ENCODE data around the gene ADTRP. TPM values are rescaled to one million over a fixed set of nuclear protein-coding genes. Genes with fewer than 3 reads are reported as not detected.

The ADTRP gene
- total RNA-seq, 4 donors from 2014 or later: 0.38 to 0.68 (median 0.55) TPM

- TF ChIP-seq CTCF (IDR thresholded peaks at IDR 0.05; ENCODE audit: low read depth): no peak
Measured at GRCh38 chr6:11756292-11756691, 22.3 kb downstream of the ADTRP start.

- no peak for TF ChIP-seq CTCF (IDR thresholded peaks at IDR 0.05; ENCODE audit: low read depth)
Measured at GRCh38 chr6:11755725-11756124, 22.9 kb downstream of the ADTRP start.

GRCh38 chr6:11754625-11755271 is 23.9 kb downstream of the ADTRP start:
- no peak for TF ChIP-seq CTCF (IDR thresholded peaks at IDR 0.05; ENCODE audit: low read depth)

GRCh38 chr6:11753798-11754197 is 24.8 kb downstream of the ADTRP start:
- no peak for TF ChIP-seq CTCF (IDR thresholded peaks at IDR 0.05; ENCODE audit: low read depth)

GRCh38 chr6:11752360-11752759 is 26.2 kb downstream of the ADTRP start:
- TF ChIP-seq CTCF (IDR thresholded peaks at IDR 0.05; ENCODE audit: low read depth): no peak

GRCh38 chr6:11750682-11751081 is 27.9 kb downstream of the ADTRP start:
- TF ChIP-seq CTCF (IDR thresholded peaks at IDR 0.05; ENCODE audit: low read depth): no peak

GRCh38 chr6:11748591-11749210 is 29.9 kb downstream of the ADTRP start:
- no peak for TF ChIP-seq CTCF (IDR thresholded peaks at IDR 0.05; ENCODE audit: low read depth)
